GM18498 (cell line): ENCODE measurements around the gene AMER2.

Source experiments
- ATAC-seq: cut with Tn5 transposase; IDR thresholded peaks from one replicate; pipeline ENCODE4 v1.9.1; 2021; ENCODE audit warnings: mild to moderate bottlenecking, moderate library complexity; ENCODE audit not compliant: unreplicated experiment

Gene AMER2

DNA sequence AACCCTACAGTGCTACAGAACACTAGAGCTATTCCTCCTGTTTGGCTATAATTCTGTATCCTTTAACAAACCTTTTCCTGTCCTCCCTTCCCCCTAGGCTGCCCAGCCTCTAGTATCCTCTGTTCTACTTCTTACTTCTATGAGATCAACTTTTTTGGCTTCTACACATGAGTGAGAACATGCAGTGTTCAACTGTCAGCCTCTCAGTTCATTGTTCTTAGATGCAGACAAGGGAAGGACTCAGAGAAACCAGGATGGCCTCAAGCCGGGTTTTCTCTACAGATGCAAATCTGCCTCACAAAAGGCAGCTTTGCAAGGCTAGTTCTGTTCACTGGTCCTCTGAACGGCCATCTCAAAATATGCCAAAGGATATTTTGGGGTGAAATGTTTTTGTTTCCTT, 18.4 kb downstream of the AMER2 start:
- no peak for ATAC-seq

- ATAC-seq: no peak
Measured at GRCh38 chr13:25151626-25152195, 20.4 kb downstream of the AMER2 start.

DNA sequence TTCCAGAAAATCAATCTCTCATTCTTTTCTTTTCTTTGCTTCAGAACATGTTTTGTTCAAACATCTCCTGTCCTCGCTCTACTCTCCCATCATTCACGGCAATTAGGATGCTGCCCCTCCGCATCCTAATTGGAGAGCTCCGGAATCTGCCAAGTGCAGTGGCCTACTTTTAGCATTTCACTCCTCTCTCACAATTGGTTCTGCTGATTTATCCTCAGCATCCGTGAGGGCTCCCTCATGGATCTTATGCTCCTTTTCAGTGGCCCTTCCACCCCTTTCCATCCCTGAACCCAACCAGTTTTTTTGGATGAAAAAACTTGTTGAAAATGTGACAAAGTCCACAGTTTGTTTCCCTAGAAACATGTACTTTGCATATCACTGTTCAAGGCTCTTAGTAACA, 22.4 kb downstream of the AMER2 start:
- no peak for ATAC-seq

DNA sequence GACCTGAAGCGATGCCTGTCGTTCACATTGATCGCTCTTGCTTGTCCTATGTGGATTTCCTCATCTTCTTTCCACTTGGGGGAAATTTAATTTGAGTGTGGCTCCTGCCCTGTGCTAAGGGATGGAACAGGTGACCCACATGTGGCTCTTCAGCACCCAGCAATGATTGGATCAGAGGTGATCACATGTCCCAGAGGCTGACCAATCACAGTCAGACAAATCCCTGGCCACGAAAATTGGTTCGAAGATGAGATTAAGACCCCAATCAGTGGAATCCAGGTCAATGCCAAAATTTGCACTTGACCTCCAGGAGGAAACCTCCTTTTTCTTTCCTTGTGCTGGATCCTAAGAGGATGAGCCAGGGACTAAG, 23.7 kb downstream of the AMER2 start:
- ATAC-seq: no peak

- peak; percentile 58 for ATAC-seq
Measured at GRCh38 chr13:25147638-25148401, 24.3 kb downstream of the AMER2 start.

GRCh38 chr13:25143706-25144105, 28.4 kb downstream of the AMER2 start:
- no peak for ATAC-seq

DNA sequence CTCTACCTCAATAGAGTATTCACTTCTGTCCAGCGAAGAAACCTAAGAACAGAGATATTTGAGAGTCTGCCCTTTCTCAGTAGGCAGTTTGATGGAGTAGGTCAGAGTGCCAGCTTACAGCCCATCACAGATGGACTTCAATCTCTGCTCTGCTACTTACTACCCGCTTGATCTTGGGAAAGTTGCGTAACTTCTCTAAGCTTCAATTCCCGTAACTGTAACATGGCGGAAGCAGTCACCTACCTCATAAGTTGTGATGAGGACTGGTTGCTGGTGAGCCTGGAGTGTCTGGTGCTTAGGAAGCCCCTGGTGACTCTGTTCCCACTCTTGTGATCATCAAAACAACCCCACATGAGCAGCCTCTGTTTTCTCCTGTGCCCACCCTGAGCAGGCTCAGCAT, 31.0 kb downstream of the AMER2 start:
- ATAC-seq: no peak

DNA sequence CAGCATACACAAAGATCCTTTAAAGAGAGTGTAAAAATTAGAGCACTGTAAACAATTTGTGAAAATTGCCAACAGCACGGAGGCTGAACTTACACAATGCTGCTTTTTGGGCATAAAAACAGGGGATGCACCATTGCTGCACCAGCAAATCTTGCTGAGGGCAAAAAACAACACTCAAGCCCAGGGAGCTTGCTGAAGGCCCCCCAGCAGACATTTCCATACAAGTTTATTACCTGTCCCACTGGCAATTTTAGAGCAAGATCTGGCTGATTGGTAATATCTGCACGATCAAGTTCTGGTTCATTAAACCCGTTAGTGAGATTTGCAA, 34.3 kb downstream of the AMER2 start:
- no peak for ATAC-seq

- no peak for ATAC-seq
Measured at GRCh38 chr13:25136880-25137787, 35.0 kb downstream of the AMER2 start.

GRCh38 chr13:25135896-25136295, 36.2 kb downstream of the AMER2 start:
- ATAC-seq: no peak

DNA sequence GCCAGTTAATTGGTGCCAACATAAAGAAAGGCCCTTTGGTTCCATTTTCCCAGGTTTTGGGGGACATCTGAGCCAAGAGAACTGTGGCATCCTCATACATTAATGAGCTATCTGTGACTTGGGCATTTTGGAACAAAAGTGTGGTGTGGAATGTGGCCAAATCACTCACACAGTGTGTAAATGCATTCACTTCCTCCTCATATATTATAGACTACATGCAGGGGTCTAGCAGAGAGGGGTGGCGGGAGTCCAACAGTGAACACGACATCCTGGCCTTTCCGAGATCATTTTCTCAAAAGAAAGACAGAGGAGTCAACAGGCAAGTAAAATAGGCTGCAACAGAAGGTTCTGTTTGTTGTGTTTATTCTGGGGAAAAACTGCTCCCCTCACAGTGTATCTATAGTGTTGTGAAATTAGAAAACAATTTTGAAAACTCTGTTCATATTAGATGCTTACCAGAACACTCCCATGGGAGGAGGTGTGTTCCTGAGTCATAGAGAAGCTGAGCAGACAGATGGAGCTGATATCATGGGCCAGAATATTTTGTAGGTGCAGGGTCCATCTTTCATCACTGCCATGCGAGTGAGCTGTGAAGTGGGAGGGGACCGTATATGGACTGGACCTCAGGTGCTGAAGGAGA, 39.2 kb downstream of the AMER2 start:
- ATAC-seq: no peak

GRCh38 chr13:25131881-25132420, 40.1 kb downstream of the AMER2 start:
- ATAC-seq: no peak

DNA sequence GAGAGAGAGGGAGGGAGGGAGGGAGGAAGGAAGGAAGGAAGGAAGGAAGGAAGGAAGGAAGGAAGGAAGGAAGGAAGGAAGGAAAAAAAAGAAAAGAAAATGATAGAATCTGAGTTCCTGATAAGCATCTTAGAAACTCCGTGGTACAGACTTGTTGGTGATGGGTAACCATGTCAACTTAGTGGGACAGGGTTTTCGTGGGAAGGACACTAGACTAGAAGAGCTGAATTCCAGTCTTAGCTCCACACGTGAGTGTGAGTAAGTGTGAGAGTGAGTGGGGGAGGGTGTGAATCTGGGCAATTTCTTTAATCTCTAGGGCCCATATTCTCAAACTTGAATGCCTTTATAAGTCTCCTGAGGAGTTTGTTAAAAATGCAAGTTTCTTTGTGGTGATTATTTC, 41.1 kb downstream of the AMER2 start:
- no peak for ATAC-seq

- no peak for ATAC-seq
Measured at GRCh38 chr13:25118378-25118905, 53.6 kb downstream of the AMER2 start.

DNA sequence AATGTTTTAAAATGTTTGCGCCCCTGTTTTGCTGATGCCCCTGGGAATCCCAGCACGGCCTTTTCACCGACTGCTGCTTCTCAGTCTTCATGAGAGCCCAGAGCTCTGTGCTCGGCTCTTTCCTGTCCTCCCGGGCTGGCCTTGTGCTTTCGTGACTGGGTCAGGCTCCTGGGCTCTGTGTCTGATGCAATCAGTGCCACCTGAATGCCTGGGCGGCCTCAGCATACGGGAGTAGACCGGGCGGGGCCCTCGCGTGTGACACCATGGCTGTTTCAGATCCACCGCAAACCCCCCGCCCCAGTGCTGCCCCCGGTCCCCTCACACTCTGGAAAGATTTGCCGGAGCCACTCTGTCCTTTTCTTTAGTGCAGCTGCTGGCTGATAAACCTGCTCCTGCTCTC, 54.8 kb downstream of the AMER2 start:
- no peak for ATAC-seq

- ATAC-seq: no peak
Measured at GRCh38 chr13:25116044-25116443, 56.0 kb downstream of the AMER2 start.

GRCh38 chr13:25114220-25114619, 57.9 kb downstream of the AMER2 start:
- ATAC-seq: peak; percentile 86

GRCh38 chr13:25112695-25113255, 59.3 kb downstream of the AMER2 start:
- ATAC-seq: no peak
